HG03066 (cell line): ENCODE results near the gene EYA4.

Source experiments
- ATAC-seq: cut with Tn5 transposase; IDR thresholded peaks from one replicate; pipeline ENCODE4 v1.9.1; 2021; ENCODE audit warnings: low read depth; ENCODE audit not compliant: unreplicated experiment

The EYA4 gene, protein sequence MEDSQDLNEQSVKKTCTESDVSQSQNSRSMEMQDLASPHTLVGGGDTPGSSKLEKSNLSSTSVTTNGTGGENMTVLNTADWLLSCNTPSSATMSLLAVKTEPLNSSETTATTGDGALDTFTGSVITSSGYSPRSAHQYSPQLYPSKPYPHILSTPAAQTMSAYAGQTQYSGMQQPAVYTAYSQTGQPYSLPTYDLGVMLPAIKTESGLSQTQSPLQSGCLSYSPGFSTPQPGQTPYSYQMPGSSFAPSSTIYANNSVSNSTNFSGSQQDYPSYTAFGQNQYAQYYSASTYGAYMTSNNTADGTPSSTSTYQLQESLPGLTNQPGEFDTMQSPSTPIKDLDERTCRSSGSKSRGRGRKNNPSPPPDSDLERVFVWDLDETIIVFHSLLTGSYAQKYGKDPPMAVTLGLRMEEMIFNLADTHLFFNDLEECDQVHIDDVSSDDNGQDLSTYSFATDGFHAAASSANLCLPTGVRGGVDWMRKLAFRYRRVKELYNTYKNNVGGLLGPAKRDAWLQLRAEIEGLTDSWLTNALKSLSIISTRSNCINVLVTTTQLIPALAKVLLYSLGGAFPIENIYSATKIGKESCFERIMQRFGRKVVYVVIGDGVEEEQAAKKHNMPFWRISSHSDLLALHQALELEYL

GRCh38 chr6:133241086-133241900 is at the start of gene EYA4:
TSS of gene EYA4 (plus strand) at chr6:133241357. CDS start at chr6:133274781, 33,424 bp downstream.
- no peak for ATAC-seq

DNA sequence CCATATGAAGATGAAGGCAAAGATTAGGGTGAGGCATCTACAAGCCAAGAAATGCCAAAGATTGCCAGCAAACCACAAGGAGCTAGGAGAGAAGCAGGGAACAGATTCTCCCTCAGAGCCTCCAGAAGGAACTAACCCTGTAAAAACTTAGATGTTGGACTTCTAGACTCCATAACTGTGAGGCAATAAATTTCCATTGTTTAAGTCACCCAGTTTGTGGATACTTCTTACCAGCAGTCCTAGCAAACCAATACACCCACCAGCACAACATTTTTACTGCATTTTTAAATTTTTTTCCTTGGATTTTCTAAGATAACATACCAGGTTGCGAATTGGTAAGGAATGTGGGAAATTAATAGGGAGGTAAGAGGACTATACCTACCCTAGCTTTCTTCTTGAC is 47.8 kb upstream of the EYA4 start:
- ATAC-seq, result no peak

DNA sequence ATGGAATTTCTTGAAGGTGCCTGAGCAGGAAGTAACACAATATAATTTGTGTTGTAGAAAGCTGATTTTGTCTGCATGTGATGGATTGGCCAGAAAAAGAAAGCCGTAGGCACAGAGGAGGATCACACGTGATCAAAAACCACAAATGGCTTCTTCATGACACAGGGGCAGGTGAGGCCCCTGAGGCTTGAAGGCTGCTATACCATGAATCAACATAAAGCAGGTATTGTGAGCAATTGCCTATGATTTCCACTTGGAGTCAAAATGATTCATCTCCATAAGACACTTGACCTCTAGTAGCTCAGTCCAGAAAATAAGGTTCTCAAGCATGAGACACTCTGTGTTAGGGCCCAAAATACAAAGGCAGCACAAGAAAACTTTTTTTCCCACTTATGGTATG is 42.4 kb upstream of the EYA4 start:
- ATAC-seq, result no peak

DNA sequence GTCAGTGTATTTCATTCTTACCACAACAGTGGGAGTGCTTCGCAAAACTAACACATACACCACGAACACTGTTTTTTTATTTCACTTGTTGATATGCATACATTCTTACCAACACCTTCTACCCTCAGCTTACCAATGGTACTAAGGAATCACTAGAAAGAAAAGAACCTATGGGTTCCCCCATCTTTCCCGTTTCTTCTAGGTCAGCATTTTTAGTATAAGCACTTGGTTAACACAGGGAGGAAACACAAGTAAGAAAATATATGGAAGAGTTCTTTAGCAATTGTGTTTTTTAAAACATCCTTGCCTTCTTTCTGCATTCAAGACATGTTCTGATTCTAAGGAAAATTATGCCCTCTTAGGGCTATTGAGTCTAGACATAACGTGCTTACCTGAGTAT is 39.9 kb upstream of the EYA4 start:
- no peak for ATAC-seq

- no peak for ATAC-seq
Measured at GRCh38 chr6:133202610-133203343, 38.4 kb upstream of the EYA4 start.

GRCh38 chr6:133203344-133203697 is 37.8 kb upstream of the EYA4 start:
- no peak for ATAC-seq

- ATAC-seq, result no peak
Measured at GRCh38 chr6:133205304-133205703, 35.9 kb upstream of the EYA4 start.

GRCh38 chr6:133206942-133207341 is 34.2 kb upstream of the EYA4 start:
- ATAC-seq, result no peak

- no peak for ATAC-seq
Measured at GRCh38 chr6:133207754-133208153, 33.4 kb upstream of the EYA4 start.

GRCh38 chr6:133208183-133208755 is 32.9 kb upstream of the EYA4 start:
- ATAC-seq, result no peak

GRCh38 chr6:133214267-133214666 is 26.9 kb upstream of the EYA4 start:
- no peak for ATAC-seq

DNA sequence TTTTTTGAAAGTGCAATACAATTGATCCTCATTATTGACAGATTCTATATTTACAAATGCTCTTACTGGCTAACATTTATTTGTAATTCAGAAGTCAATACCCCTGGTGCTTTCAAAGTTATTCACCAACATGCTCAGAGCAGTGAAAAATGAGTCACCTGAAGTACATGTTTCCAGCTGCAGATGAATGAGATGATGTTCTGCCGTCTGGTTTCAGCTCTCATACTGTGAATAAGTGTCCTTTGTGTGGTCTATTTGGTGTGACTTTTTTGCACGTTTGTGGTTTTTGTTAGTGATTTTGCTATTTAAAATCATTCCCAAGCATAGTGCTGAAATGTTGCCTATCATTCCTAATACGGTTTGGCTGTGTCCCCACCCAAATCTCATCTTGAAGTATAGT is 22.3 kb upstream of the EYA4 start:
- no peak for ATAC-seq

- ATAC-seq, result no peak
Measured at GRCh38 chr6:133223452-133224029, 17.6 kb upstream of the EYA4 start.

DNA sequence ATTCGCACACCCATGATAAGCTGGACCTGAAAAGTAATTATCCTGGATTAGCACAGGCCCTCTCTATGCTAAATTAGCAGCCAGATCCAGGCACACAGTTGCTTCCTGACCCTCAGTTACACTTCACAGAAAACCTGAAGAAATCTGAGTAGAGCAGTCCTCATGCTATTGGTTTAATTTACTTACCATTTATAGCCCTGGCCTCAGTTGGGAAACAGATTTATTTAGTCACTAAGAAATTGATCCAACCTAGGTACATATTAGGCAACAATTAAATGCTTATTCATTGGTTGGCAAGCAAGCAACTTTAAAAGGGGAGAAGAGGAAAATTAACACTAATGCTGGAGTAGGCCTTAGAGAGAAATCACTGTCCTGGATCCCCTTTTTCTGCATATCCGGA is 15.6 kb upstream of the EYA4 start:
- no peak for ATAC-seq

- ATAC-seq, result no peak
Measured at GRCh38 chr6:133227344-133227743, 13.8 kb upstream of the EYA4 start.

DNA sequence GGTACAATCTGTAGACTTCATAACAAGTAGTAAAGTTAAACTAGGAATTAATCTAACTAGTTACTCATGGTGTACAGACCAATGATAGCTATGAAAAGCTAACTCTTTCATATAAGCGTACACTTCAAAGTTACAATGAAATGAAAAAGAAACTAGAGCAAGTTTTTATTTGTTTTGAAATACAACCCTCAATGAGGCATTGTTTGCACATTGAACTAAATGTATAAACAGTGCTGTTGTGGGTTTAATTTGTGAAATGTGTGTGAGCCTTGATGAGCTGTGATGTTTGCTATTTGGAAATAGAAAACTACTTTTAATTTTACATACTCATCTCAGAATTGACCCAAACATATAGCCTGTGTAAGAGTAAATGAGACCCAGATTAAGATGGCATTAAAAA is 11.1 kb upstream of the EYA4 start:
- ATAC-seq, result no peak

DNA sequence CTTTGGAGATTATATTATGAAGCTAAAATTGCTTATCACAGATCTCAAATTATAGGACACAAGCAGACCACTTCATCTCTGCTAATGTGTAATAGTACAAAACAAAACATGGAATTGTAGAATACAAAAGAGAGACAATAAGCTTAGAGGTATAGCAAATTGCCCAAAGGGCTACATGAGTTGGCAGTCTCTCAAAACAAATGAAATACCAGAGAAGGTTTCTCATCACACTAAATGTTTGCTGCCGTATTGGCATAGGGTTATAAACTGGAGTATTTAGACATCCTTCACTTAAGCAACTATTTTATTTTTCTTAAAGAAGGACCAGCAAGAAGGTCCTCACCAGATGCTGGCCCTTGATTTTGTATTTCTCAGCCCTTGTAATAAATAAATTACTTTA is 5.9 kb upstream of the EYA4 start:
- no peak for ATAC-seq

DNA sequence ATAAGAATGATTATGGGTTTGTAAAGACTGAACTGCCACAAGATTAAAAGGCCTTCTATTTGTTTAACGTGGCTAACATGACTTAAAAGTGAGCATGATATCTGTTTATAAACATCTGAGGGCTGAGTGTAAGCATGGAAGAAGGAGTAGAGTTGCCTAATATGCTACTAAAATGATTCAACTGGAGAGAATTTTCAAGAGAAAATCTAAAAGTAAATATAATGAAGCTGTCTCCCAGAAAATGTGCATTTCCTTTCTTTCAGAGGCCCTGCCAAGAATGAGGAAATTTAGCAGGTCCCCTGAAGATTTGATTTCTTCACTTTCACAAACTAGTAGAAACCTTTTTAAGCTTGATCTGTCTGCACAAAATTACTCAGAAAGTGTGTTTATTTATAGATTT is 4.2 kb upstream of the EYA4 start:
- ATAC-seq, result no peak

DNA sequence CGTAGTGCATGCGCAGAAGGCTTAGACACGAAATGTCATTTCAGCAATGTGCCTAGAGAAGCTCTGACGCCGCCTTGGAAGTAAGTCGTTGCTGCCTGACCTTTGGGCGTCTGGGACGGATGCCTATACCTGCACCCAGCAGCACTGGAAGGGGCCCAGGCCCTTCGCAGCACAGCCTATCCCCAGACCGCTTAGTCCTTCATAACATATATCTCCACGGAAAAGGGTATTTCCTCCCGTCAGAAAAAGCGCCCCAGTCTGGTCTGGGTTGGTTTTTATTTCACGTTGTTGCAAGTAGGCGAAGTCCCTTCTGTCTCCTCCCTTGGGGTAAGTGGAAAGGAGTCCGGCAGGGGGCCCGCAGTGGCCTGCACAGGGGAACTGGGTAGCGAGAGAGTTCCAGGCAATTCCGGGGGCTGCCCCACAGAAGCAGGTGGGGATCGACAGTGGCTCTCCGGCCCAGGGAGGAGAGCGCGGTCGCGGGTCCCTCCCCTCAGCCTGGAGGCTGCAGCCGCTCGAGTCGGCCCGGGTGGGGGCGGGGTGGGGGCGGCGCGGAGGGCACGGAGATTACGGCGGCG is 559 bp upstream of the EYA4 start:
- ATAC-seq, result no peak
